Measurements from ENCODE around the gene ANXA11.

- TF ChIP-seq CTCF (conservative IDR thresholded peaks at IDR 0.05; ENCODE audit: low read length) (no peak), EZH2phosphoT487 (IDR thresholded peaks at IDR 0.05; ENCODE audit: borderline replicate concordance, low read depth, low read length) (no peak)
Observed at GRCh38 chr10:80165173-80165572, 40.2 kb downstream of the ANXA11 start.

Data from OCI-LY7 (cell line).